A549 (cell line): ENCODE data around the gene RNASEH1.

Source experiments
- BHLHE40 ChIP-seq: IDR thresholded peaks from 2 replicates; pipeline ENCODE4 v1.6.1; 2012; ENCODE audit warnings: low read depth, low read length, inconsistent platforms
- CEBPB ChIP-seq, 2 experiments: fragments of >200 bp in 1 of 2; sonication (Bioruptor Twin) in 1 of 2; formaldehyde crosslinking in 1 of 2; IDR thresholded peaks; 2 replicates each; pipeline ENCODE4 v1.6.1; 2012 to 2016
- HOXA7 ChIP-seq: fragments of 250-450 bp; sonication (Bioruptor Pico); IDR thresholded peaks from 2 replicates; pipeline ENCODE4 v1.5.0; 2020; ENCODE audit warnings: mild to moderate bottlenecking, moderate library complexity
- KDM1A ChIP-seq: fragments of 200-600 bp; sonication (generic); IDR thresholded peaks from 2 replicates; pipeline ENCODE4 v1.6.1; 2016; ENCODE audit warnings: low read depth, mild to moderate bottlenecking
- MYC ChIP-seq: IDR thresholded peaks from 2 replicates; pipeline ENCODE4 v1.6.1; 2012; ENCODE audit warnings: mild to moderate bottlenecking, inconsistent platforms, low read length, improper control_type of control experiment, borderline replicate concordance
- RCOR1 ChIP-seq: fragments of 150-350 bp; IDR thresholded peaks from 2 replicates; pipeline ENCODE4 v1.6.1; 2014; ENCODE audit warnings: antibody characterized with exemption, low read length, low read depth
- TP53 ChIP-seq: fragments of 250-450 bp; sonication (Bioruptor Pico); IDR thresholded peaks from 2 replicates; pipeline ENCODE4 v1.5.0; 2021; ENCODE audit warnings: mild to moderate bottlenecking, moderate library complexity
- ZNF302 ChIP-seq: fragments of 250-450 bp; sonication (Bioruptor Pico); IDR thresholded peaks from 2 replicates; pipeline ENCODE4 v1.9.0; 2021; ENCODE audit warnings: inconsistent platforms, mild to moderate bottlenecking, moderate library complexity
- TF ChIP-seq, protein P1 (sequence below): fragments of >200 bp; sonication (Bioruptor Twin); formaldehyde crosslinking; IDR thresholded peaks from 3 replicates; pipeline ENCODE4 v1.5.1; 2016
- TF ChIP-seq, protein P2 (sequence below): fragments of 450-650 bp; IDR thresholded peaks from 2 replicates; pipeline ENCODE4 v1.6.1; 2014; ENCODE audit warnings: antibody characterized with exemption
- TF ChIP-seq, protein P3 (sequence below): fragments of 250-450 bp; sonication (Bioruptor Pico); IDR thresholded peaks from 2 replicates; pipeline ENCODE4 v1.5.0; 2021; ENCODE audit warnings: mild to moderate bottlenecking, moderate library complexity, borderline replicate concordance

DNA sequence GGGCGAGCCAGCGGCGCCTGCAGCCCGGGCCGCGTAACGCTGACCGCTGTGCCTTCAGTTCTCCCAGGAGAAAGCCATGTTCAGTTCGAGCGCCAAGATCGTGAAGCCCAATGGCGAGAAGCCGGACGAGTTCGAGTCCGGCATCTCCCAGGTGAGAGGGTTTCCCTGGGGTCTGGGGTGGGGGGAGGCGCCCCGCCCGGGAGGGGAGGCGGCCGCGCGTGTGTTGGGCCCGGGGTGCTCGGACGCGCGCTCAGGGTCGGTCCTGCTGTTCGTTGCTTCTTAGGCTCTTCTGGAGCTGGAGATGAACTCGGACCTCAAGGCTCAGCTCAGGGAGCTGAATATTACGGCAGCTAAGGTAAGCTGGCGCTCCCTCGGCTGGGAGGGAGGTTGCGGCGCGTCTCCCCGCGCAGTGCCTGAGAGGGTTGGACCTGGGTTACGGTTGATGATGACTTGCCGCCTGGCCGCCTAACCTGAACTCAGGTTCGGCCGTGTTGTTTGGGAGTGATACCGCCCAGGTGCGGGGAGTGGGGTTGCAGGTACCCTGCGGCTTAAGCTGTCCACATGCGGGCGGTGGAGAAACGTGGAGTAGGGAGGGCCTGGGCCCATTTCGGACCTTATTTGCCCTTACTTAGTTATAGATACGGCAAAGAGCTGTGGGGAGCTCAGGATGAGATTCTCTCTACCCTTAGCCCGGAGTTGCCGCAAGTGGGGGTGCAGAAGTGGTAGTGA, 17.6 kb upstream of the RNASEH1 start:
- TF ChIP-seq BHLHE40 (no peak), ZNF302 (CRISPR knock-in tag) (no peak), MYC (no peak), KDM1A (no peak), TP53 (CRISPR knock-in tag) (no peak; the same call in 1 of the 2 replicates), HOXA7 (CRISPR knock-in tag) (no peak), RCOR1 (no peak), CEBPB (IDR thresholded peaks at IDR 0.05) (no peak)
- TF ChIP-seq, protein P1, sequence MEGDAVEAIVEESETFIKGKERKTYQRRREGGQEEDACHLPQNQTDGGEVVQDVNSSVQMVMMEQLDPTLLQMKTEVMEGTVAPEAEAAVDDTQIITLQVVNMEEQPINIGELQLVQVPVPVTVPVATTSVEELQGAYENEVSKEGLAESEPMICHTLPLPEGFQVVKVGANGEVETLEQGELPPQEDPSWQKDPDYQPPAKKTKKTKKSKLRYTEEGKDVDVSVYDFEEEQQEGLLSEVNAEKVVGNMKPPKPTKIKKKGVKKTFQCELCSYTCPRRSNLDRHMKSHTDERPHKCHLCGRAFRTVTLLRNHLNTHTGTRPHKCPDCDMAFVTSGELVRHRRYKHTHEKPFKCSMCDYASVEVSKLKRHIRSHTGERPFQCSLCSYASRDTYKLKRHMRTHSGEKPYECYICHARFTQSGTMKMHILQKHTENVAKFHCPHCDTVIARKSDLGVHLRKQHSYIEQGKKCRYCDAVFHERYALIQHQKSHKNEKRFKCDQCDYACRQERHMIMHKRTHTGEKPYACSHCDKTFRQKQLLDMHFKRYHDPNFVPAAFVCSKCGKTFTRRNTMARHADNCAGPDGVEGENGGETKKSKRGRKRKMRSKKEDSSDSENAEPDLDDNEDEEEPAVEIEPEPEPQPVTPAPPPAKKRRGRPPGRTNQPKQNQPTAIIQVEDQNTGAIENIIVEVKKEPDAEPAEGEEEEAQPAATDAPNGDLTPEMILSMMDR = no peak
- TF ChIP-seq, protein P2, sequence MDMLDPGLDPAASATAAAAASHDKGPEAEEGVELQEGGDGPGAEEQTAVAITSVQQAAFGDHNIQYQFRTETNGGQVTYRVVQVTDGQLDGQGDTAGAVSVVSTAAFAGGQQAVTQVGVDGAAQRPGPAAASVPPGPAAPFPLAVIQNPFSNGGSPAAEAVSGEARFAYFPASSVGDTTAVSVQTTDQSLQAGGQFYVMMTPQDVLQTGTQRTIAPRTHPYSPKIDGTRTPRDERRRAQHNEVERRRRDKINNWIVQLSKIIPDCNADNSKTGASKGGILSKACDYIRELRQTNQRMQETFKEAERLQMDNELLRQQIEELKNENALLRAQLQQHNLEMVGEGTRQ = no peak
- TF ChIP-seq, protein P3, sequence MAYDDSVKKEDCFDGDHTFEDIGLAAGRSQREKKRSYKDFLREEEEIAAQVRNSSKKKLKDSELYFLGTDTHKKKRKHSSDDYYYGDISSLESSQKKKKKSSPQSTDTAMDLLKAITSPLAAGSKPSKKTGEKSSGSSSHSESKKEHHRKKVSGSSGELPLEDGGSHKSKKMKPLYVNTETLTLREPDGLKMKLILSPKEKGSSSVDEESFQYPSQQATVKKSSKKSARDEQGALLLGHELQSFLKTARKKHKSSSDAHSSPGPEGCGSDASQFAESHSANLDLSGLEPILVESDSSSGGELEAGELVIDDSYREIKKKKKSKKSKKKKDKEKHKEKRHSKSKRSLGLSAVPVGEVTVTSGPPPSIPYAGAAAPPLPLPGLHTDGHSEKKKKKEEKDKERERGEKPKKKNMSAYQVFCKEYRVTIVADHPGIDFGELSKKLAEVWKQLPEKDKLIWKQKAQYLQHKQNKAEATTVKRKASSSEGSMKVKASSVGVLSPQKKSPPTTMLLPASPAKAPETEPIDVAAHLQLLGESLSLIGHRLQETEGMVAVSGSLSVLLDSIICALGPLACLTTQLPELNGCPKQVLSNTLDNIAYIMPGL = no peak
